Measurements from ENCODE around the gene STK38. TPM values are rescaled to one million over a fixed set of nuclear protein-coding genes. Genes with fewer than 3 reads are reported as not detected.
"Not testable (repeated sequence)": the region's sequence is repeated elsewhere in the genome, so short reads cannot be mapped to it uniquely, and the experiment has no call there.

Gene STK38
- total and polyA plus RNA-seq, 2 donors: 20.0 to 50.0 TPM

DNA sequence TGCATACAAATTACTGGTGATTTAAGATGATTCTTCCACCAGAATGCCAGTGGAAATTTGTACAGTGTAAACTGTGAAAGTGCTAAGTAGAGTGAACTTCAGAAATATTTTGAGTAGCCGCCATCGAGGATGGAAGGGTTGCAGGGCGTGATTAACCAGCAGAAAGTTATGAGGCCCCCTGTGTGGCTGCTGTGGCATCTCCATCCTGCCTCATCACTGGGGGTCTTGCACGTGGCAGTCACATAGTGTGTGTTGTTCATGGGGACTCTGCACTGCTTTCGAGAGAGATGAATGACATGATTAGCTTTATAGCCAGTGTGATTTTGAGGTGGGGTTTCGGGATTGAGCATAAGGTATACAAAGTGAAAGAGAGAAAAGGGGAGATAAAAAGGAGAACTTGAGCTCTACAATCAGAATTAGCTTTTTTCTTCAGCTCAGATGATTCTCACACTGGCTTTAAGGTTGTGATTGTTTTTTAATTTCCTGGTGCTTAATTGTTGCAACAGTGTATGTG lies 78.1 kb downstream of the STK38 start:
- peaks cover 3 to 32% of the 10 kb centered on the region in 2 donors for H3K36me3 ChIP-seq (ENCODE audit: control insufficient read depth in 2 of 2, insufficient read depth in 2 of 2, low read length in 1 of 2)
- no peak for DNase-seq (ENCODE audit: low read depth in 6 of 9, low spot score in 9 of 9)
- no peaks in the 10 kb centered on the region for H3K4me1 ChIP-seq (ENCODE audit: control insufficient read depth in 2 of 2, insufficient read depth in 2 of 2, low read length in 2 of 2)
- no peaks in the 10 kb centered on the region for H3K27me3 ChIP-seq (ENCODE audit: control insufficient read depth in 2 of 2, insufficient read depth in 1 of 2, low read length in 1 of 2)
- no peak overlapping the region for H3K27ac ChIP-seq (ENCODE audit: low read depth in 1 of 2, low read length in 1 of 2)
- no peaks in the 10 kb centered on the region for H3K9me3 ChIP-seq (ENCODE audit: control insufficient read depth in 2 of 2, insufficient read depth in 1 of 2, low read length in 1 of 2)
- H3K4me3 ChIP-seq (ENCODE audit: low read length in 2 of 2): no peak overlapping the region
- WGBS: 79% methylated on average over 6 of the region's 6 CpGs

DNA sequence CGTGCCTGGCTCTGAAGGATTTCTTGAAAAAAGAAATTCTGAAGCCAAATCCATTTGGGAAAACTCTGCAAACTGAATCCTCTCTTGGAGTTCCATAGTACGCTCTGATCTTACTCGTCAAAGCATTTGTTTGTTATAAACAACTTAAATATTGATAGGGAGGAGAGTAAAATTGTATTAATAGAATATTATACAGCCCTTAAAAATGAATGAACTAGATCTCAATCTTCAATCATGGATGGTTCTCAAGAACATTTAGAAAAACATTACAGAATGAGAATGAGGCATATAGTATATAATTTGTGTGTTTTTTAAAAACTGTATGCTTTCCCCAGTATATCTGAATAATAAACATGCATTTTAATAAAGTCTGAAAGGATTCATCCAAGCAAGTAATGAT lies 79.7 kb downstream of the STK38 start:
- no peaks in the 10 kb centered on the region for H3K27me3 ChIP-seq (ENCODE audit: control insufficient read depth in 2 of 2, insufficient read depth in 1 of 2, low read length in 1 of 2)
- over 99% methylated on average over 3 of the region's 3 CpGs for WGBS
- H3K27ac ChIP-seq (ENCODE audit: low read depth in 1 of 2, low read length in 1 of 2): no peak overlapping the region
- no peak for DNase-seq (ENCODE audit: low read depth in 6 of 9, low spot score in 9 of 9)
- no peaks in the 10 kb centered on the region for H3K9me3 ChIP-seq (ENCODE audit: control insufficient read depth in 2 of 2, insufficient read depth in 1 of 2, low read length in 1 of 2)
- H3K4me3 ChIP-seq (ENCODE audit: low read length in 2 of 2): no peak overlapping the region
- peaks cover 3 to 26% of the 10 kb centered on the region in 2 donors for H3K36me3 ChIP-seq (ENCODE audit: control insufficient read depth in 2 of 2, insufficient read depth in 2 of 2, low read length in 1 of 2)
- no peaks in the 10 kb centered on the region for H3K4me1 ChIP-seq (ENCODE audit: control insufficient read depth in 2 of 2, insufficient read depth in 2 of 2, low read length in 2 of 2)

DNA sequence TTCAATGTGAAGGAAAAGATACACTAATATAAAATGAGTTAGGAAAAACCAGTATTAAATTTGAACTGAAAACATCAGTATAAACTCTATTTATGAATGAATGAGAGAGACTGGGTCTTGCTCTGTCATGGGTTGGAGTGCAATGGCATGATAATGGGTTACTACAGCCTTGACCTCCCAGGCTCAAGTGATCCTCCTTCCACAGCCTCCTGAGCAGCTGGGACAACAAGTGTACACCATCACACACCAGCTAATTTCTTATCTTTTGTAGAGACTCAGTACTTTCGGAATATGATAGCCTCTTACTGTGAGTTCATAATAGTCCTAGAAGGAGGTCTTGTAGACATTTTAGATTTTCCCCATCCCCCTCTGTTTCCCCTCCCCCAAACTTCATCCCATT lies 83.0 kb downstream of the STK38 start:
- no peaks in the 10 kb centered on the region for H3K9me3 ChIP-seq (ENCODE audit: control insufficient read depth in 2 of 2, insufficient read depth in 1 of 2, low read length in 1 of 2)
- no peak overlapping the region for H3K27ac ChIP-seq (ENCODE audit: low read depth in 1 of 2, low read length in 1 of 2)
- peaks cover 0 to 2% of the 10 kb centered on the region in 2 donors for H3K36me3 ChIP-seq (ENCODE audit: control insufficient read depth in 2 of 2, insufficient read depth in 2 of 2, low read length in 1 of 2)
- no peaks in the 10 kb centered on the region for H3K27me3 ChIP-seq (ENCODE audit: control insufficient read depth in 2 of 2, insufficient read depth in 1 of 2, low read length in 1 of 2)
- WGBS: 100% methylated on average over 1 of the region's 1 CpG
- no peak overlapping the region for H3K4me3 ChIP-seq (ENCODE audit: low read length in 2 of 2)
- H3K4me1 ChIP-seq (ENCODE audit: control insufficient read depth in 2 of 2, insufficient read depth in 2 of 2, low read length in 2 of 2): no peaks in the 10 kb centered on the region
- no peak for DNase-seq (ENCODE audit: low read depth in 6 of 9, low spot score in 9 of 9)

DNA sequence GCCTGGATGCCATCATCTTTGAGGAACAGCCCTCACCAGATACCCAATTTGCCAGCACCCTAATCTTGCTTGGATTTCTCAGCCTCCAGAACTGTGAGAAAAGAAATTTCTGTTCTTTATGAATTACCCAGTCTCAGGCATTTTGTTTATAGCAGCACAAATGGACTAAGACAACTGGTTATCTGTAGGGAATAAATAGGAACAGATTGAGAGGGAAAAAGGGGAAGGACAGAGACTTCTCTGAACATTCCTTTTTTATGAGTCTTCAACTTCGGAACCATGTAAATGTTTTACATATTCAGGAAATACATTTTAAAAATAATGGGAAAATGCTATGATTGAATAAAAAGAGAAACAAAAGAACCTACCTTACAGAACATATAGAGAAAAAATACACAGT lies 83.6 kb downstream of the STK38 start:
- Histone ChIP-seq H3K4me1 (ENCODE audit: control insufficient read depth in 2 of 2, insufficient read depth in 2 of 2, low read length in 2 of 2) (no peaks in the 10 kb centered on the region), H3K27me3 (ENCODE audit: control insufficient read depth in 2 of 2, insufficient read depth in 1 of 2, low read length in 1 of 2) (no peaks in the 10 kb centered on the region), H3K27ac (ENCODE audit: low read depth in 1 of 2, low read length in 1 of 2) (no peak overlapping the region), H3K36me3 (ENCODE audit: control insufficient read depth in 2 of 2, insufficient read depth in 2 of 2, low read length in 1 of 2) (peaks cover 0 to 2% of the 10 kb centered on the region in 2 donors), H3K9me3 (ENCODE audit: control insufficient read depth in 2 of 2, insufficient read depth in 1 of 2, low read length in 1 of 2) (no peaks in the 10 kb centered on the region), H3K4me3 (ENCODE audit: low read length in 2 of 2) (no peak overlapping the region)
- no peak for DNase-seq (ENCODE audit: low read depth in 6 of 9, low spot score in 9 of 9)
- 97% methylated on average over 1 of the region's 1 CpG for WGBS

DNA sequence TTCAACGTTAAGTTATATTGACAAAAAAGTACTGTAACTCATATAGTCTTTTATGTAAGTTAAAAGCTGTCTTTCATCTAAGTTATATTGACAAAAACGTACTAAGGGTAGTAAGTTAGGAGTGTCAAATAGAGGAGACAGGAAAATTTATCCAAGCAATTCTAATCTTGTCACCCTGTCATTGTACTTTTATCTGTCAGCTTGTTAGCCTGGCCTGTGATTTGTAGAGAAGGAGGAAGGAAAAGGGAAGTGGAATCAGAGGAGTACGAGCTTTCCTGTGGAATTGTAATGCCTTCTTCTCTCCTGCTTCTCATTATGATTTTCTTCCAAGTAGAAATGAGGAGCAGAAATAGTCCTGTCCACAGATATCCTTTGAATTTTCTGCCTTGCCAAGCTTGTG lies 85.6 kb downstream of the STK38 start:
- no peaks in the 10 kb centered on the region for H3K27me3 ChIP-seq (ENCODE audit: control insufficient read depth in 2 of 2, insufficient read depth in 1 of 2, low read length in 1 of 2)
- WGBS: 73% methylated on average over 3 of the region's 3 CpGs
- H3K36me3 ChIP-seq (ENCODE audit: control insufficient read depth in 2 of 2, insufficient read depth in 2 of 2, low read length in 1 of 2): peaks cover 2 to 3% of the 10 kb centered on the region in 2 donors
- no peaks in the 10 kb centered on the region for H3K4me1 ChIP-seq (ENCODE audit: control insufficient read depth in 2 of 2, insufficient read depth in 2 of 2, low read length in 2 of 2)
- no peak for DNase-seq (ENCODE audit: low read depth in 6 of 9, low spot score in 9 of 9)
- no peak overlapping the region for H3K27ac ChIP-seq (ENCODE audit: low read depth in 1 of 2, low read length in 1 of 2)
- no peak overlapping the region for H3K4me3 ChIP-seq (ENCODE audit: low read length in 2 of 2)
- no peaks in the 10 kb centered on the region for H3K9me3 ChIP-seq (ENCODE audit: control insufficient read depth in 2 of 2, insufficient read depth in 1 of 2, low read length in 1 of 2)

DNA sequence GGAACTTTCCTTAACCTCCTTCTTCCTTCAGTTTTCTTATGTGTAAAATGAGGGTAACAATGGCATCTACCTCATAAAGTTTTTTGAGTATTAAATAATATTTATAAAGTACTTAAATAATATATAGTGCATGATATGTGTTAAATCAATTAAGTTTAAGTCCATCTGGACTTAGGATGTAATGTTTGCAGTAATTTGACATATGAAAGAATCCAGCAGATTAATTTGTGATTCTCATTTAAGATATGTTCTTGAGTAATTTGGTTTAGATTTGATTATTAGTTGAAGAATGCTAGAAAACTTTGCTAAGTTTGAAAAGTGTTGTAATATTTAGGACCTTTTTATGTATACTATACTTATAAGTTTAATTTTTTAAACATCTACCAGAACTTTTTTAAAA lies 86.4 kb downstream of the STK38 start:
- H3K36me3 ChIP-seq (ENCODE audit: control insufficient read depth in 2 of 2, insufficient read depth in 2 of 2, low read length in 1 of 2): peaks cover 4 to 5% of the 10 kb centered on the region in 2 donors
- no peaks in the 10 kb centered on the region for H3K27me3 ChIP-seq (ENCODE audit: control insufficient read depth in 2 of 2, insufficient read depth in 1 of 2, low read length in 1 of 2)
- no peak overlapping the region for H3K4me3 ChIP-seq (ENCODE audit: low read length in 2 of 2)
- no peaks in the 10 kb centered on the region for H3K9me3 ChIP-seq (ENCODE audit: control insufficient read depth in 2 of 2, insufficient read depth in 1 of 2, low read length in 1 of 2)
- no peaks in the 10 kb centered on the region for H3K4me1 ChIP-seq (ENCODE audit: control insufficient read depth in 2 of 2, insufficient read depth in 2 of 2, low read length in 2 of 2)
- no peak for DNase-seq (ENCODE audit: low read depth in 6 of 9, low spot score in 9 of 9)
- no peak overlapping the region for H3K27ac ChIP-seq (ENCODE audit: low read depth in 1 of 2, low read length in 1 of 2)

GRCh38 chr6:36459501-36459900 lies 87.8 kb downstream of the STK38 start:
- H3K9me3 ChIP-seq (ENCODE audit: control insufficient read depth in 2 of 2, insufficient read depth in 1 of 2, low read length in 1 of 2): no peaks in the 10 kb centered on the region
- no peak overlapping the region for H3K27ac ChIP-seq (ENCODE audit: low read depth in 1 of 2, low read length in 1 of 2)
- no peak overlapping the region for H3K4me3 ChIP-seq (ENCODE audit: low read length in 2 of 2)
- H3K27me3 ChIP-seq (ENCODE audit: control insufficient read depth in 2 of 2, insufficient read depth in 1 of 2, low read length in 1 of 2): no peaks in the 10 kb centered on the region
- DNase-seq (ENCODE audit: low read depth in 6 of 9, low spot score in 9 of 9): no peak
- H3K4me1 ChIP-seq (ENCODE audit: control insufficient read depth in 2 of 2, insufficient read depth in 2 of 2, low read length in 2 of 2): no peaks in the 10 kb centered on the region
- H3K36me3 ChIP-seq (ENCODE audit: control insufficient read depth in 2 of 2, insufficient read depth in 2 of 2, low read length in 1 of 2): peaks cover 8 to 9% of the 10 kb centered on the region in 2 donors

DNA sequence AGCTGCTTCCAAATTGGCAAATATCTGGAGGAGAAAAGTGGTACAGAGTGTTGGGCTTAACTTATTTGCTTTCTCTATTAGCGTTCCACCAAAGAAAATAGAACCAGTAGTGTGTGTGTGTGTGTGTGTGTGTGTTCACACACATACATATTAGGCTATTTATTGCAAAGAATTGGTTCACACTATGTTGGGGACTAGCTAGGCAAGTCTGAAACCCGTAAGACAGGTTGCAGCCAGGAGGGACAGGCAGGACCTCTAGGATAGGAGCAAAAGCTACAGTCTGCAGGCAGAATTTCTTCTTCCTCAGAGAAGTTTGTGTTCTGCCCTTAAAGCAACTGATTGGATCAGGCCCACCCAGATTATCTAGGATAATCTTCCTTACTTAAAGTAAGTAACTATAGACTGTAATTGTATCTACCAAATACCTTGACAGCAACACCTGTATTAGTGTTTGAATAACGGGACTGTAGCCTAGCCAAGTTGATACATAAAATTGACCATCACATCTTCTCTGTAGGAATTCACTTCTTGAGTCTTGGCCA lies 91.7 kb downstream of the STK38 start:
- no peak overlapping the region for H3K4me3 ChIP-seq (ENCODE audit: low read length in 2 of 2)
- H3K27me3 ChIP-seq (ENCODE audit: control insufficient read depth in 2 of 2, insufficient read depth in 1 of 2, low read length in 1 of 2): no peaks in the 10 kb centered on the region
- H3K9me3 ChIP-seq (ENCODE audit: control insufficient read depth in 2 of 2, insufficient read depth in 1 of 2, low read length in 1 of 2): no peaks in the 10 kb centered on the region
- no peak overlapping the region for H3K27ac ChIP-seq (ENCODE audit: low read depth in 1 of 2, low read length in 1 of 2)
- WGBS: 97% methylated on average over 3 of the region's 3 CpGs
- peaks cover 8 to 19% of the 10 kb centered on the region in 2 donors for H3K36me3 ChIP-seq (ENCODE audit: control insufficient read depth in 2 of 2, insufficient read depth in 2 of 2, low read length in 1 of 2)
- DNase-seq (ENCODE audit: low read depth in 6 of 9, low spot score in 9 of 9): no peak
- no peaks in the 10 kb centered on the region for H3K4me1 ChIP-seq (ENCODE audit: control insufficient read depth in 2 of 2, insufficient read depth in 2 of 2, low read length in 2 of 2)

- H3K27ac ChIP-seq (ENCODE audit: low read depth in 1 of 2, low read length in 1 of 2); DNase-seq (ENCODE audit: low read depth in 6 of 9, low spot score in 9 of 9); H3K27me3 ChIP-seq (ENCODE audit: control insufficient read depth in 2 of 2, insufficient read depth in 1 of 2, low read length in 1 of 2); H3K4me3 ChIP-seq (ENCODE audit: low read length in 2 of 2); H3K9me3 ChIP-seq (ENCODE audit: control insufficient read depth in 2 of 2, insufficient read depth in 1 of 2, low read length in 1 of 2); H3K4me1 ChIP-seq (ENCODE audit: control insufficient read depth in 2 of 2, insufficient read depth in 2 of 2, low read length in 2 of 2): not testable (repeated sequence)
- H3K36me3 ChIP-seq (ENCODE audit: control insufficient read depth in 2 of 2, insufficient read depth in 2 of 2, low read length in 1 of 2): peaks cover 12 to 24% of the 10 kb centered on the region in 2 donors
- WGBS: 98% methylated on average over 8 of the region's 8 CpGs
Measured at GRCh38 chr6:36452897-36453296, 94.4 kb downstream of the STK38 start.
